H54 (cell line): ENCODE results near the gene CST9L.

Experiments
- DNase-seq: peaks from one replicate; pipeline ENCODE4 v3.0.0; 2011; ENCODE audit warnings: low spot score, mixed read lengths; ENCODE audit not compliant: insufficient read length
- FAIRE-seq: peaks from 3 replicates; lab custom pipeline; 2011; peaks lifted over from hg19 to GRCh38; lab: Jason Lieb, UNC
- POLR2A ChIP-seq: IDR thresholded peaks from 2 replicates; pipeline ENCODE4 v1.6.1; 2011; ENCODE audit warnings: low read depth, mild to moderate bottlenecking, low read length

The CST9L gene

DNA sequence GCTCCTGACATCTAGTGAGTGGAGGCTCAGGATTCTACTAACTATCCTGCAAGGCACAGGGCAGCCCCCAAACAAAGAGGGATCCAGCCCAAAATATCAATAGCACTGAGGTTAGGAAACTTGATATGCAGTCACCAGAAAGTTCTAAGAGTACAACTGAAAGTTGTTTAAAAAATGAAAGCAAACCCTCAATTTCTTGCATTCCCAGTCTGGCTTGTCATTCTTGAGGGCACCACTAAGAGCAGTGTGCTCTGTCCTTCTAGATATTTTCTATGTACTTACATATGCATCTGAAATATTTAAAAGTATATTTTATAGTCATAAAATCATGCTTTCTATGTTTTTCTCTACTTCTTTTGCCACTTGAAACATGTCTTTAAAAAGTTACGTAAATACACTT, 41.4 kb downstream of the CST9L start:
- no peak for DNase-seq
- FAIRE-seq: no peak
- no peak for TF ChIP-seq POLR2A

DNA sequence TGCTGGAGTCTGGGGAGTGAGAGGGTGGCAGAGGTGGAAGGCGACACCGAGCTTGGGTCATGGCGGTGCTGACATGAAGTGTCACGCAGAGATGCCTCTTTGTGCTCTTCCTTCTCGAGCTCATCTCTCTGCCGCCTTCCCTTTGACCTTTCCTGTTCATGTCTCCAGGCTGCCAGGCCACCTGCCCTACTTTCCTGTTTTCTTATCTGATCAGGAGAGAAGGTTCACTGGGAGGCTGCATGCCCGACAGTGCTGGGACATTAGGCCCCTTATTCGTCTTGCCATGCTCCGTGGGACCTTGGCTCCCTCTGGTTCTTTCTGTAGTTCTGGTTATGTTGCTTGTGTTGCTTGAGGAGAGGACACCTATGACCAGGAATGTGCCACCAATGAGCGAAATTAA, 44.1 kb downstream of the CST9L start:
- TF ChIP-seq POLR2A: no peak
- DNase-seq (no peak), FAIRE-seq (no peak)

DNA sequence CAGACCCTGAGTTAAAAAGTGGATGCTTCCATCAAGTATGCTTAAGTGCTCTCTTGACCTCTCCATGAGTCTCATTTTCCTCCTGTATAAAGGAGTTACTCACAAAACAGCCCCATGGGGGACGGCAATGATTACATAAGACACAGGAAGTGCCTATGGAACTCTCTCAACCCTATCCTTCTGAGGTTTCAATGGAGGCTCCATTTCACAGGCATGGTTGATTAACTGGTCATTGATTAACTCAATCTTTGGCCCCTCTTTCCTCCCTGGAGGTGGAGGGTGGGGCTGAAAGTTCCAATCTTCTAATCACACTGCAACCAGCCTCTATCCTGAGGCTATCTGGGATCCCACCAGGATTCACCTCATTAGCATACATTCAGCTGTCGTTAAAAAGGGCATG, 48.1 kb downstream of the CST9L start:
- no peak for DNase-seq
- TF ChIP-seq POLR2A: no peak
- FAIRE-seq: no peak

- FAIRE-seq: no peak
Measured at GRCh38 chr20:23519556-23519955, 48.7 kb downstream of the CST9L start.

GRCh38 chr20:23517719-23518118, 50.6 kb downstream of the CST9L start:
- FAIRE-seq (no peak), DNase-seq (no peak)
- no peak for TF ChIP-seq POLR2A

More at GRCh38 chr20:23519556-23519955, 48.7 kb downstream of the CST9L start:
- no peak for DNase-seq
- TF ChIP-seq POLR2A: no peak

- no peak for DNase-seq
- no peak for FAIRE-seq
- no peak for TF ChIP-seq POLR2A
Measured at GRCh38 chr20:23515250-23515939, 52.9 kb downstream of the CST9L start.

DNA sequence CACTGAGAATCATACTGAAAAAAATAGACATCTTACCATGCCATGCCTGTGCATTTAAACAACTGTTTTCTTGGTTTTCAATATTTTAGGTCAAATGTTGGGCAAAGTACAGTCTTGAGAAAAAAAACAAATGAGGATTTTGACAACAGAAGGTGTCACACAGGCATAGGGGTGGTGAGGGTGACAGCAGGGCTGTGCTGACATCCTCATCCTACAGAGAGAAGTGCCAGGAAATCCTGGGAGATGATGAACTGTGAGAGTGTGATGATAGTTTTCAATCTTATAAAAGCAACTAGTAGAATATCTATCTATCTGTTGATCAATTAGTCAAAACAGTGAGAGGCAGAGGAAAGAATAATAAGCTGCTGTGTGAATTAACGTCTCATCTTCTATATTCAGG, 53.4 kb downstream of the CST9L start:
- no peak for DNase-seq
- no peak for FAIRE-seq
- TF ChIP-seq POLR2A: no peak
